Type B pancreatic cell (in vitro differentiated cells): Measurements from ENCODE around the gene ETV6. TPM values are rescaled to one million over a fixed set of nuclear protein-coding genes. Genes with fewer than 3 reads are reported as not detected.
A peak's percentile ranks its signal among the peaks of the same experiment; 100 is the strongest.

Experiments
- DNase-seq: peaks from one replicate; pipeline ENCODE4 v3.0.0; 2021; ENCODE audit warnings: mixed read lengths; ENCODE audit not compliant: unreplicated experiment; ENCODE audit errors: extremely low spot score
- H3K27ac Mint-ChIP-seq: 2 replicates; pipeline ENCODE4 v1.8.0; 2021; ENCODE audit warnings: mild to moderate bottlenecking, mixed read lengths
- H3K27me3 Mint-ChIP-seq: 2 replicates; pipeline ENCODE4 v1.8.0; 2021; ENCODE audit warnings: mixed read lengths
- H3K36me3 Mint-ChIP-seq: 2 replicates; pipeline ENCODE4 v1.8.0; 2021; ENCODE audit warnings: mixed read lengths
- H3K4me1 Mint-ChIP-seq: one replicate; pipeline ENCODE4 v1.8.0; 2021; ENCODE audit warnings: mixed read lengths; ENCODE audit not compliant: unreplicated experiment
- H3K4me3 Mint-ChIP-seq: 2 replicates; pipeline ENCODE4 v1.8.0; 2021; ENCODE audit warnings: mild to moderate bottlenecking, mixed read lengths
- H3K9me3 Mint-ChIP-seq: 2 replicates; pipeline ENCODE4 v1.8.0; 2021; ENCODE audit warnings: mixed read lengths
- total RNA-seq: library from RNA; stranded (reverse); gene quantifications from 2 replicates; pipeline ENCODE4 v1.2.1, GENCODE V29; 2021; ENCODE audit warnings: low replicate concordance
- TF ChIP-seq, protein P1 (sequence below): fragments of 200-600 bp; sonication (generic); conservative IDR thresholded peaks from 2 replicates; pipeline ENCODE4 v1.5.0; 2021; ENCODE audit warnings: antibody characterized with exemption, mild to moderate bottlenecking

Gene ETV6
- total RNA-seq, 1 donor from 2014 or later: 26.5 TPM

DNA sequence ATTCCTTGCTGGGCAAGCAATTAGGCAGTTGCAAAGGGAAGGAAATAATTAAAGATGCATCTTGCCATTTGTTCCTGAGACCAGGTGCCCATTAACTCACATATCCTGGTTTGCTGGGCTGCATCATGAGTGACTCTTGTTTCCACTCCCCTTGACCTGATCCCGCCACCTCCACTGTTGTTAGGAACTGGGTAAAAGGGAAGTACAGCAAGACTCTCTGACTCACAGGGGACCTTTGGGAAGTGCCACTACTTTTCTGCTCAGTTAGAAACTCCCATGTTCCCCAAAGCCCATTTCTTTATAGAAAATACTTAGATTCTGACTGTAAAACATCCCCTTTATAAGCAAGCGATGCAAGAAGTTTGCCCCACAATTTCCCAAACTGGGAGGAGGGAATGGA lies 235.2 kb downstream of the ETV6 start:
- Mint-ChIP-seq H3K9me3 (peaks cover 11% of the 10 kb centered on the region), H3K27ac (peak overlapping the region; percentile 99), H3K27me3 (no peaks in the 10 kb centered on the region), H3K4me3 (peak overlapping the region; percentile 73), H3K4me1 (peaks cover 6% of the 10 kb centered on the region), H3K36me3 (peaks cover 69% of the 10 kb centered on the region)
- TF ChIP-seq, protein P1, sequence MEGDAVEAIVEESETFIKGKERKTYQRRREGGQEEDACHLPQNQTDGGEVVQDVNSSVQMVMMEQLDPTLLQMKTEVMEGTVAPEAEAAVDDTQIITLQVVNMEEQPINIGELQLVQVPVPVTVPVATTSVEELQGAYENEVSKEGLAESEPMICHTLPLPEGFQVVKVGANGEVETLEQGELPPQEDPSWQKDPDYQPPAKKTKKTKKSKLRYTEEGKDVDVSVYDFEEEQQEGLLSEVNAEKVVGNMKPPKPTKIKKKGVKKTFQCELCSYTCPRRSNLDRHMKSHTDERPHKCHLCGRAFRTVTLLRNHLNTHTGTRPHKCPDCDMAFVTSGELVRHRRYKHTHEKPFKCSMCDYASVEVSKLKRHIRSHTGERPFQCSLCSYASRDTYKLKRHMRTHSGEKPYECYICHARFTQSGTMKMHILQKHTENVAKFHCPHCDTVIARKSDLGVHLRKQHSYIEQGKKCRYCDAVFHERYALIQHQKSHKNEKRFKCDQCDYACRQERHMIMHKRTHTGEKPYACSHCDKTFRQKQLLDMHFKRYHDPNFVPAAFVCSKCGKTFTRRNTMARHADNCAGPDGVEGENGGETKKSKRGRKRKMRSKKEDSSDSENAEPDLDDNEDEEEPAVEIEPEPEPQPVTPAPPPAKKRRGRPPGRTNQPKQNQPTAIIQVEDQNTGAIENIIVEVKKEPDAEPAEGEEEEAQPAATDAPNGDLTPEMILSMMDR: no peak
- no peak for DNase-seq

DNA sequence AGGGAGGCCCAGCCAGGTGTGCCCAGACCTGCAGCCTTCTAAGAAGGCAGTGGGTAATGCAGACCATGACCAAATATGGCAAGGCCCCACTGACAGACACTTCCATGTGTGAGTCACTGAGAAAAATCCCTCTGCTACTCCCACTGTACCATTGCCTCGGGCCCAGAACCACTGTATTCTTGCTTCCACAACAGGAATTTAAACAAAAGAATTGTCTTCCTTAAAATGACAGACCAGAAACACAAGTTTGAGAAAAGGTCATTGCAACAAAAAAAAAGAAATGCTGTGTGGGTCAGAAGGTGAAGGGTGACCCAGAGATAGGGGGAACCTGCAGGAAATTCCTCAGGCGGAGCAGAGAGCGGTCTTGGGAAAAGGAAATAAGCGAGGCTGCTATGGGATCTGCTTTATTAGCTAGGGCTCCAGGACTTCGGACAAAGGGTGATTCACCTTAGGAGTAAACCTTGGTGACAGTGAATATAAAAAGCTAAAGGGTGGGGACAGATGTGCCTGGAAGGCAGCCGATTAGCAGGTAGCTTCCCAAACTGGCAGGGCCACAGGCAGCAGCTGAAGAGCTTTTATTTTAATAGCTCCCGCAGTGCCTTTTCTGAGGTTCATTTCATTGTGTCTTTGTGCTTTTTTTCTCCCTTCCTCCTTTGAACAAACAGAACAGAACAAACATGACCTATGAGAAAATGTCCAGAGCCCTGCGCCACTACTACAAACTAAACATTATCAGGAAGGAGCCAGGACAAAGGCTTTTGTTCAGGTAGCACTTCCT lies 236.0 kb downstream of the ETV6 start:
- H3K27ac Mint-ChIP-seq: peak overlapping the region; percentile 99
- H3K9me3 Mint-ChIP-seq: peaks cover 12% of the 10 kb centered on the region
- TF ChIP-seq, protein P1: no peak
- no peak for DNase-seq
- peak overlapping the region; percentile 73 for H3K4me3 Mint-ChIP-seq
- H3K36me3 Mint-ChIP-seq: peaks cover 68% of the 10 kb centered on the region
- peaks cover 6% of the 10 kb centered on the region for H3K4me1 Mint-ChIP-seq
- no peaks in the 10 kb centered on the region for H3K27me3 Mint-ChIP-seq

DNA sequence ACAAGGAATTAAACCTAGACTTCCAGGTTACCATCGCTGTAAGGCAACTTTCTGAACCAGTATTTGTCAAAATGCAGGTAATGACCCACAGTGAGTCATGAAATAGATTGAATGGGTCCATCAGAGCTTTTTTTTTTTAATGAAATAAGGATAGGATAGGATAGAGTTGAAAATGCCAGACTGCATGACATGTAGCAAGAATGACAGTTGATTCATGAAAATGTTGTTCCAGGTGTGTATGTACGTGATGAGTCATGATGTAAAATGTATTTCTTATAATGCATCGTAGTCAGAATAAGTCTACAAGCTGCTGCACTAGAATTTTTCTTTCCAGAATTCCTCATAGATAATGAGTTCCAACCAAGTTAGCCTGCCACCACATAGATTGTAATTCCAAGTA lies 236.9 kb downstream of the ETV6 start:
- Mint-ChIP-seq H3K27ac (peak overlapping the region; percentile 99), H3K4me3 (peak overlapping the region; percentile 27), H3K36me3 (peaks cover 71% of the 10 kb centered on the region), H3K4me1 (peaks cover 6% of the 10 kb centered on the region), H3K9me3 (peaks cover 12% of the 10 kb centered on the region), H3K27me3 (no peaks in the 10 kb centered on the region)
- DNase-seq: no peak
- TF ChIP-seq, protein P1: no peak

DNA sequence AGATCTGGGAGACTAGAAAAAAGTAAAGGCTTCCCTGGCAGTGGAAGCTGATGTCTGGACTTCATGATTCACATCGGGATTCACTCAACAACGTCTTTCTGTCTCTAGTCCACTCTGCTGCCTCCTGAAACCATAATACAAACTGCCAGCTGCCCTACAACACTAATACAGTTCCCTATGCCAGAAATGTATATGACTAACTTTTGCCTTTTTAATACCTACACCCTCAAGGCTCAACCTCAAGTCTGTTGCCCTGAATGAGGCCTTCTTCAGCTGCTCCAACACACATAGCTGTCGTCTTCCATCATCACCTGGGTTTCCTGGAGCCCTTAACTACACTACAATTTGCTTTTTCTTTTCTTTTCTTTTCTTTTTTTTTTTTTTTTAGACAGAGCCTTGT lies 238.6 kb downstream of the ETV6 start:
- peaks cover 69% of the 10 kb centered on the region for H3K36me3 Mint-ChIP-seq
- H3K27ac Mint-ChIP-seq: peak overlapping the region; percentile 37
- H3K4me1 Mint-ChIP-seq: peaks cover 6% of the 10 kb centered on the region
- H3K9me3 Mint-ChIP-seq: peaks cover 12% of the 10 kb centered on the region
- H3K4me3 Mint-ChIP-seq: no peak overlapping the region
- DNase-seq: no peak
- TF ChIP-seq, protein P1: no peak
- H3K27me3 Mint-ChIP-seq: no peaks in the 10 kb centered on the region

DNA sequence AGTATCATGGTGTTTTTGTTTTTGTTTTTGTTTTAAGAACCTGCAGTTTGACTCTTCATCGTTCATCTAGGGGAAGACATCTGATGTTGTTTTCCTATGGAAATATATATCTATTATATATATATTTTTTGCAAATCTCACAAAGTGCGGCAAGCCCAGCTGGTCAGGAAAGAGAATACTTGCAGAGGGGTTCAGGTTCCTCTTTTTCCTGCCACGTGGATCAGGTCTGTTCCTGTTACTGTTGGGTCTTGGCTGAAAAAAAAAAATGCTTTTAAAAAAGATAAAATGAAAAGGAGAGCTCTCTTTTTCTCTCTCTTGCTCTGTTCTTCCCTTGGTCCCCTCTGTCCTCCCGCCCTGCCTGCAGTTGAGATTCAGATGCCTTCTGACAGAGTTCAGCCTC lies 241.9 kb downstream of the ETV6 start:
- H3K4me1 Mint-ChIP-seq: no peaks in the 10 kb centered on the region
- DNase-seq: no peak
- peaks cover 57% of the 10 kb centered on the region for H3K36me3 Mint-ChIP-seq
- no peak overlapping the region for H3K27ac Mint-ChIP-seq
- TF ChIP-seq, protein P1: no peak
- H3K4me3 Mint-ChIP-seq: no peak overlapping the region
- peaks cover 15% of the 10 kb centered on the region for H3K9me3 Mint-ChIP-seq
- no peaks in the 10 kb centered on the region for H3K27me3 Mint-ChIP-seq
